Measurements from ENCODE around the gene ERCC3.

The ERCC3 gene

GRCh38 chr2:127256381-127256780 lies 37.6 kb downstream of the ERCC3 start:
- TF ChIP-seq, protein P1, sequence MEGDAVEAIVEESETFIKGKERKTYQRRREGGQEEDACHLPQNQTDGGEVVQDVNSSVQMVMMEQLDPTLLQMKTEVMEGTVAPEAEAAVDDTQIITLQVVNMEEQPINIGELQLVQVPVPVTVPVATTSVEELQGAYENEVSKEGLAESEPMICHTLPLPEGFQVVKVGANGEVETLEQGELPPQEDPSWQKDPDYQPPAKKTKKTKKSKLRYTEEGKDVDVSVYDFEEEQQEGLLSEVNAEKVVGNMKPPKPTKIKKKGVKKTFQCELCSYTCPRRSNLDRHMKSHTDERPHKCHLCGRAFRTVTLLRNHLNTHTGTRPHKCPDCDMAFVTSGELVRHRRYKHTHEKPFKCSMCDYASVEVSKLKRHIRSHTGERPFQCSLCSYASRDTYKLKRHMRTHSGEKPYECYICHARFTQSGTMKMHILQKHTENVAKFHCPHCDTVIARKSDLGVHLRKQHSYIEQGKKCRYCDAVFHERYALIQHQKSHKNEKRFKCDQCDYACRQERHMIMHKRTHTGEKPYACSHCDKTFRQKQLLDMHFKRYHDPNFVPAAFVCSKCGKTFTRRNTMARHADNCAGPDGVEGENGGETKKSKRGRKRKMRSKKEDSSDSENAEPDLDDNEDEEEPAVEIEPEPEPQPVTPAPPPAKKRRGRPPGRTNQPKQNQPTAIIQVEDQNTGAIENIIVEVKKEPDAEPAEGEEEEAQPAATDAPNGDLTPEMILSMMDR (IDR thresholded peaks at IDR 0.05; ENCODE audit: borderline replicate concordance, extremely low read depth, low read length, poor library complexity, severe bottlenecking), result no peak
- TF ChIP-seq EZH2 (IDR thresholded peaks at IDR 0.05; ENCODE audit: borderline replicate concordance, low read depth, low read length, severe bottlenecking), result no peak
- no peak overlapping the region for H3K27ac ChIP-seq (ENCODE audit: low read length)
- H4K20me1 ChIP-seq (ENCODE audit: insufficient read depth, low read length), result no peaks in the 10 kb centered on the region
- no peak overlapping the region for H3K4me3 ChIP-seq (ENCODE audit: low read depth in 1 of 2, low read length in 2 of 2)
- no peak overlapping the region for H2AFZ ChIP-seq (ENCODE audit: low read depth, low read length)
- no peaks in the 10 kb centered on the region for H3K79me2 ChIP-seq (ENCODE audit: insufficient read depth, low read length)
- no peaks in the 10 kb centered on the region for H3K27me3 ChIP-seq (ENCODE audit: insufficient read depth, low read length, poor library complexity)
- H3K4me1 ChIP-seq (ENCODE audit: insufficient read depth, low read length), result no peaks in the 10 kb centered on the region
- DNase-seq (no peak), ATAC-seq (ENCODE audit: insufficient read depth, low read depth) (peak; percentile 34; the same call in 1 of the 3 replicates)
- no peak overlapping the region for H3K4me2 ChIP-seq (ENCODE audit: insufficient read depth, low read length)
- peaks cover 55% of the 10 kb centered on the region for H3K36me3 ChIP-seq (ENCODE audit: insufficient read depth, low read length)
- no peaks in the 10 kb centered on the region for H3K9me3 ChIP-seq (ENCODE audit: insufficient read depth, low read length, severe bottlenecking)
- H3K9ac ChIP-seq (ENCODE audit: low read depth, low read length), result no peak overlapping the region

DNA sequence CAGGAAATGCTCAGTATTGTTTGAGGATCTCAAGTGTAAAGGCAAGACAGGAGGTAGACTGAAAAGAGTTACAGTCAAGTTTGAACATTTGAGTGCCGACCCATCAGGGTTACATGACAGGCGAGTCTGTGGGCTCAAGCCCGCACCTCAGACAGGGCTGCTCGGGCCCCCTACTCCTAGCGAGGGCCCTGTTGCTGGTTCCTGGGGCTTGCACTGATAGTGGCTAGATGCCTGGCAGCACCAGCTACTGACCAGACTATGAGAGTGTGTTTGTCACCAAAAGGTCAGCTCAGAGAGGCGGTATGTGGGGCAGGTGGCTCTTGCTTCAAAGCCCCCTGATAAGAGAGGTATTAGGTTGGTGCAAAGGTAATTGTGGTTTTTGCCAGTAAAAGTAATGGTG lies 38.2 kb downstream of the ERCC3 start:
- Histone ChIP-seq H2AFZ (ENCODE audit: low read depth, low read length) (no peak overlapping the region), H3K27me3 (ENCODE audit: insufficient read depth, low read length, poor library complexity) (no peaks in the 10 kb centered on the region), H3K9ac (ENCODE audit: low read depth, low read length) (no peak overlapping the region), H3K4me1 (ENCODE audit: insufficient read depth, low read length) (no peaks in the 10 kb centered on the region), H3K9me3 (ENCODE audit: insufficient read depth, low read length, severe bottlenecking) (no peaks in the 10 kb centered on the region), H3K36me3 (ENCODE audit: insufficient read depth, low read length) (peaks cover 49% of the 10 kb centered on the region), H3K4me2 (ENCODE audit: insufficient read depth, low read length) (no peak overlapping the region), H3K4me3 (ENCODE audit: low read depth in 1 of 2, low read length in 2 of 2) (no peak overlapping the region), H4K20me1 (ENCODE audit: insufficient read depth, low read length) (no peaks in the 10 kb centered on the region), H3K79me2 (ENCODE audit: insufficient read depth, low read length) (no peaks in the 10 kb centered on the region), H3K27ac (ENCODE audit: low read length) (no peak overlapping the region)
- TF ChIP-seq EZH2 (IDR thresholded peaks at IDR 0.05; ENCODE audit: borderline replicate concordance, low read depth, low read length, severe bottlenecking), result no peak
- TF ChIP-seq, protein P1 (IDR thresholded peaks at IDR 0.05; ENCODE audit: borderline replicate concordance, extremely low read depth, low read length, poor library complexity, severe bottlenecking), result no peak
- DNase-seq (no peak), ATAC-seq (ENCODE audit: insufficient read depth, low read depth) (no peak)

- Histone ChIP-seq H3K27ac (ENCODE audit: low read length) (no peak overlapping the region), H3K27me3 (ENCODE audit: insufficient read depth, low read length, poor library complexity) (no peaks in the 10 kb centered on the region), H4K20me1 (ENCODE audit: insufficient read depth, low read length) (no peaks in the 10 kb centered on the region), H3K9ac (ENCODE audit: low read depth, low read length) (no peak overlapping the region), H3K36me3 (ENCODE audit: insufficient read depth, low read length) (peaks cover 43% of the 10 kb centered on the region), H3K9me3 (ENCODE audit: insufficient read depth, low read length, severe bottlenecking) (no peaks in the 10 kb centered on the region), H2AFZ (ENCODE audit: low read depth, low read length) (no peak overlapping the region), H3K4me1 (ENCODE audit: insufficient read depth, low read length) (no peaks in the 10 kb centered on the region), H3K4me2 (ENCODE audit: insufficient read depth, low read length) (no peak overlapping the region), H3K4me3 (ENCODE audit: low read depth in 1 of 2, low read length in 2 of 2) (no peak overlapping the region), H3K79me2 (ENCODE audit: insufficient read depth, low read length) (no peaks in the 10 kb centered on the region)
- peak; percentile 50; the same call in 2 of the 3 replicates for ATAC-seq (ENCODE audit: insufficient read depth, low read depth)
- TF ChIP-seq, protein P1 (IDR thresholded peaks at IDR 0.05; ENCODE audit: borderline replicate concordance, extremely low read depth, low read length, poor library complexity, severe bottlenecking), result no peak
- TF ChIP-seq EZH2 (IDR thresholded peaks at IDR 0.05; ENCODE audit: borderline replicate concordance, low read depth, low read length, severe bottlenecking), result no peak
- no peak for DNase-seq
These were observed 38.8 kb downstream of the ERCC3 start for GRCh38 chr2:127255146-127255545.

All from DND-41 (cell line).